ENCODE results near the gene PATE3. TPM values are rescaled to one million over a fixed set of nuclear protein-coding genes. Genes with fewer than 3 reads are reported as not detected.

The PATE3 gene
- total and polyA plus RNA-seq, 2 of the 8 experiments (the other 6 are each of a cell fraction or from before 2014, with no cell fraction given), result not detected

Other genes with a start within 250 kb of the PATE3 start
- gene EI24, start 218.7 kb upstream of the PATE3 start, total RNA-seq (2021; fragmentation: NEBNext Ultra II Directional; extraction: Animal tissue kit (Norgen Biotek cat#: 25700)), result 130 and 135 TPM in 2 replicates
- 176 and 264 TPM in 2 replicates for gene EI24, start 218.7 kb upstream of the PATE3 start, polyA plus RNA-seq (2011; rRNA removed)
- gene STT3A, start 195.3 kb upstream of the PATE3 start, total RNA-seq (2021; fragmentation: NEBNext Ultra II Directional; extraction: Animal tissue kit (Norgen Biotek cat#: 25700)), result 173 and 175 TPM in 2 replicates
- 124 and 211 TPM in 2 replicates for gene STT3A, start 195.3 kb upstream of the PATE3 start, polyA plus RNA-seq (2011; rRNA removed)
- 133 and 139 TPM in 2 replicates for gene CHEK1, start 163.0 kb upstream of the PATE3 start, total RNA-seq (2021; fragmentation: NEBNext Ultra II Directional; extraction: Animal tissue kit (Norgen Biotek cat#: 25700))
- gene CHEK1, start 163.0 kb upstream of the PATE3 start, polyA plus RNA-seq (2011; rRNA removed), result 24.1 and 37.7 TPM in 2 replicates
- not detected in 2 replicates for gene ACRV1, start 107.3 kb upstream of the PATE3 start, total RNA-seq (2021; fragmentation: NEBNext Ultra II Directional; extraction: Animal tissue kit (Norgen Biotek cat#: 25700))
- 0.06 TPM in 1 of 2 replicates, not detected in the other for gene ACRV1, start 107.3 kb upstream of the PATE3 start, polyA plus RNA-seq (2011; rRNA removed)
- gene PATE1, start 41.8 kb upstream of the PATE3 start, total RNA-seq (2021; fragmentation: NEBNext Ultra II Directional; extraction: Animal tissue kit (Norgen Biotek cat#: 25700)), result not detected in 2 replicates
- gene PATE1, start 41.8 kb upstream of the PATE3 start, polyA plus RNA-seq (2011; rRNA removed), result not detected in 2 replicates
- gene PATE2, start 9.3 kb upstream of the PATE3 start, total RNA-seq (2021; fragmentation: NEBNext Ultra II Directional; extraction: Animal tissue kit (Norgen Biotek cat#: 25700)), result not detected in 2 replicates
- gene PATE2, start 9.3 kb upstream of the PATE3 start, polyA plus RNA-seq (2011; rRNA removed), result 0.14 TPM in 1 of 2 replicates, not detected in the other
- not detected in 2 replicates for gene PATE4, start 45.2 kb downstream of the PATE3 start, total RNA-seq (2021; fragmentation: NEBNext Ultra II Directional; extraction: Animal tissue kit (Norgen Biotek cat#: 25700))
- not detected in 2 replicates for gene PATE4, start 45.2 kb downstream of the PATE3 start, polyA plus RNA-seq (2011; rRNA removed)
- 11.6 and 12.6 TPM in 2 replicates for gene HYLS1, start 99.5 kb downstream of the PATE3 start, total RNA-seq (2021; fragmentation: NEBNext Ultra II Directional; extraction: Animal tissue kit (Norgen Biotek cat#: 25700))
- gene HYLS1, start 99.5 kb downstream of the PATE3 start, polyA plus RNA-seq (2011; rRNA removed), result 2.3 and 5.1 TPM in 2 replicates
- 20.0 and 22.6 TPM in 2 replicates for gene PUS3, start 115.1 kb downstream of the PATE3 start, total RNA-seq (2021; fragmentation: NEBNext Ultra II Directional; extraction: Animal tissue kit (Norgen Biotek cat#: 25700))
- 4.8 and 8.7 TPM in 2 replicates for gene PUS3, start 115.1 kb downstream of the PATE3 start, polyA plus RNA-seq (2011; rRNA removed)
- gene DDX25, start 116.4 kb downstream of the PATE3 start, total RNA-seq (2021; fragmentation: NEBNext Ultra II Directional; extraction: Animal tissue kit (Norgen Biotek cat#: 25700)), result 16.3 and 17.9 TPM in 2 replicates
- gene DDX25, start 116.4 kb downstream of the PATE3 start, polyA plus RNA-seq (2011; rRNA removed), result 12.4 and 17.6 TPM in 2 replicates
- gene VSIG10L2, start 157.9 kb downstream of the PATE3 start, total RNA-seq (2021; fragmentation: NEBNext Ultra II Directional; extraction: Animal tissue kit (Norgen Biotek cat#: 25700)), result not detected in 2 replicates
- gene VSIG10L2, start 157.9 kb downstream of the PATE3 start, polyA plus RNA-seq (2011; rRNA removed), result not detected in 2 replicates